Esophagus muscularis mucosa (tissue), 4 donors: ENCODE data around the gene IGFN1. TPM values are rescaled to one million over a fixed set of nuclear protein-coding genes. Genes with fewer than 3 reads are reported as not detected.

ENCODE experiments used
- DNase-seq: peaks from one replicate; pipeline ENCODE4 v3.0.0-alpha.2; 2017; ENCODE audit errors: extremely low spot score
- H3K27ac ChIP-seq, 4 donors: fragments of 200-600 bp; sonication (generic); replicated peaks in 1 of 4; 1 replicate in 3 of 4; 2 replicates in 1 of 4; pipeline ENCODE4 v1.5.1; 2016 to 2019; ENCODE audit warnings: mild to moderate bottlenecking in 1 of 4
- H3K27me3 ChIP-seq, 4 donors: fragments of 200-600 bp; sonication (generic); one replicate each; pipeline versions ENCODE4 v1.5.1 to v1.6.0; 2016 to 2019
- H3K36me3 ChIP-seq, 4 donors: fragments of 200-600 bp; sonication (generic); one replicate each; pipeline ENCODE4 v1.5.1; 2016 to 2019
- H3K4me1 ChIP-seq, 4 donors: fragments of 200-600 bp; sonication (generic); one replicate each; pipeline ENCODE4 v1.5.1; 2016 to 2019
- H3K4me3 ChIP-seq, 4 donors: fragments of 200-600 bp; sonication (generic); 1 replicate in 2 of 4; 2 replicates in 2 of 4; pipeline ENCODE4 v1.5.1; 2016 to 2019; ENCODE audit warnings: mild to moderate bottlenecking in 4 of 4, moderate library complexity in 1 of 4
- H3K9me3 ChIP-seq, 4 donors: fragments of 200-600 bp; sonication (generic); 1 replicate in 3 of 4; 2 replicates in 1 of 4; pipeline ENCODE4 v1.5.1; 2016 to 2019
- EP300 ChIP-seq: sonication (generic); formaldehyde crosslinking; IDR thresholded peaks from one replicate; pipeline ENCODE4 v1.6.1; 2017; ENCODE audit warnings: antibody characterized with exemption
- POLR2A ChIP-seq: fragments of 450-650 bp; IDR thresholded peaks from one replicate; pipeline ENCODE4 v1.6.1; 2017; ENCODE audit warnings: antibody characterized with exemption, moderate library complexity, mild to moderate bottlenecking, low read depth
- POLR2AphosphoS5 ChIP-seq, 2 donors: sonication (generic); formaldehyde crosslinking; IDR thresholded peaks; one replicate each; pipeline ENCODE4 v1.6.1; 2017; ENCODE audit warnings: antibody characterized with exemption in 2 of 2
- WGBS: methylation state at CpG from one replicate; pipeline ENCODE4 v1.1.5; 2018; 5-methylcytosine and 5-hydroxymethylcytosine counted together
- intact Hi-C: fragments of 100-400 bp; cut with DNase I; formaldehyde crosslinking; loops from one replicate; pipeline ENCODE4 v1.15.1; 2023
- total RNA-seq, 4 donors: library from RNA; depleted of rRNA; stranded (reverse); fragments of >200 nt; gene quantifications; one replicate each; pipeline versions ENCODE4 v1.1.0 to v1.2.1, GENCODE V29; 2016
- TF ChIP-seq, protein P1 (sequence below), 3 experiments: fragments of 200-600 bp in 2 of 3; fragments of 450-650 bp in 1 of 3; sonication (generic) in 2 of 3; IDR thresholded peaks; one replicate each; pipeline ENCODE4 v1.5.1; 2017 to 2019; ENCODE audit warnings: antibody characterized with exemption in 3 of 3, mild to moderate bottlenecking in 2 of 3, moderate library complexity in 1 of 3

Gene IGFN1
- total RNA-seq, 4 donors from 2014 or later = not detected

DNA sequence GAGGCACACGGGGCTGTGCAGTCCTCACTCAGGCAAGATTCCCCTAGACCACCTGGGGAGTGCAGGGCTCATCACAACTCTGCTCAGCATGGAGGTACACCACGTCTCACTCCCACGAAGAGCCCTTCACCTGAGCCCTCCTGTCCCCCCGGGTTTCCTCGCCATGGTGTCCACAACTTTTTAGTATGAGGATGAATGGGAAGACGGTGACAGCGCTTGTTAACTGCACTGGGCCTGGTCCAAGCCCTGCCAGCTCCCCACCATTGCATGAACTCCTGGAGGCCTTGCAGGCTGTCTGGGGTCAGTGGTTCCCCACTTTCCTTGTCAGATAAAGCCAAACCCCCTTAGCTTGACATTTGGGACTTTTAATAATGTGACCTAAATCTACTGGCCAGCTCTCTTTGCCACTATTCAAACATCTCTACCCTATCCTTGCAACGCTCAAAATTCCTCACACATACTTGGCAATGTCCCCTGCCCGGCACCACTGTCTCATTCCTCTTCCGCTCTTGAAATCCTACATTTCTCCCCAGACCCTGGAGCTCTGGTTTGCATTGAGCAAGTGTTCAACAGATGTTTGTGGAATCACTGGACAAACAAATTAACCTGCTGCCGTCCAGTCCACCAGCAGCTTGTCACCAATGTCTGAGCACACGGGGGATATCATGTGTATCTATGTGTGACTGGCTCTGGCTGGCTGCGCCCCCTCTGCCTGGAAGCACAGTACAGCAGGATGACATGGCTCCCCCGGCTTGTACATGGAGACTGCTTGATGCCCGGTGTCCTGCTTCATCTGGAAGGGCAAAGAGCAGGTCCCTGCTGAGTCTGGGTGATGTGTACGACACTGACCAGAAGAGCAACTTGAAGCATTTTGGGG lies 47.5 kb upstream of the IGFN1 start:
- Histone ChIP-seq H3K27ac (no peak overlapping the region), H3K9me3 (no peaks in the 10 kb centered on the region), H3K27me3 (no peaks in the 10 kb centered on the region), H3K4me1 (peaks cover 0 to 14% (median 12%) of the 10 kb centered on the region in 4 donors), H3K4me3 (no peak overlapping the region), H3K36me3 (peaks cover 13 to 94% (median 90%) of the 10 kb centered on the region in 4 donors)
- TF ChIP-seq EP300 = no peak
- TF ChIP-seq POLR2AphosphoS5 (IDR thresholded peaks at IDR 0.05) = no peak
- TF ChIP-seq, protein P1, sequence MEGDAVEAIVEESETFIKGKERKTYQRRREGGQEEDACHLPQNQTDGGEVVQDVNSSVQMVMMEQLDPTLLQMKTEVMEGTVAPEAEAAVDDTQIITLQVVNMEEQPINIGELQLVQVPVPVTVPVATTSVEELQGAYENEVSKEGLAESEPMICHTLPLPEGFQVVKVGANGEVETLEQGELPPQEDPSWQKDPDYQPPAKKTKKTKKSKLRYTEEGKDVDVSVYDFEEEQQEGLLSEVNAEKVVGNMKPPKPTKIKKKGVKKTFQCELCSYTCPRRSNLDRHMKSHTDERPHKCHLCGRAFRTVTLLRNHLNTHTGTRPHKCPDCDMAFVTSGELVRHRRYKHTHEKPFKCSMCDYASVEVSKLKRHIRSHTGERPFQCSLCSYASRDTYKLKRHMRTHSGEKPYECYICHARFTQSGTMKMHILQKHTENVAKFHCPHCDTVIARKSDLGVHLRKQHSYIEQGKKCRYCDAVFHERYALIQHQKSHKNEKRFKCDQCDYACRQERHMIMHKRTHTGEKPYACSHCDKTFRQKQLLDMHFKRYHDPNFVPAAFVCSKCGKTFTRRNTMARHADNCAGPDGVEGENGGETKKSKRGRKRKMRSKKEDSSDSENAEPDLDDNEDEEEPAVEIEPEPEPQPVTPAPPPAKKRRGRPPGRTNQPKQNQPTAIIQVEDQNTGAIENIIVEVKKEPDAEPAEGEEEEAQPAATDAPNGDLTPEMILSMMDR (IDR thresholded peaks at IDR 0.05) = no peak
- no peak for TF ChIP-seq POLR2A
- 93% methylated on average over 12 of the region's 16 CpGs for WGBS
- DNase-seq = no peak
- intact Hi-C loops = no loop called here

- intact Hi-C loops = no loop called here
- 84% methylated on average over 15 of the region's 18 CpGs for WGBS
- H3K36me3 ChIP-seq = peaks cover 13 to 100% (median 97%) of the 10 kb centered on the region in 4 donors
- H3K9me3 ChIP-seq = no peaks in the 10 kb centered on the region
- peaks cover 0 to 8% (median 5%) of the 10 kb centered on the region in 4 donors for H3K4me1 ChIP-seq
- TF ChIP-seq POLR2A = no peak
- TF ChIP-seq POLR2AphosphoS5 (IDR thresholded peaks at IDR 0.05) = no peak
- TF ChIP-seq EP300 = no peak
- TF ChIP-seq, protein P1 (IDR thresholded peaks at IDR 0.05) = no peak
- H3K4me3 ChIP-seq = no peak overlapping the region
- no peak overlapping the region for H3K27ac ChIP-seq
- DNase-seq = no peak
- H3K27me3 ChIP-seq = no peaks in the 10 kb centered on the region
Observed at GRCh38 chr1:201143726-201144635, 46.6 kb upstream of the IGFN1 start.

GRCh38 chr1:201144701-201145100 lies 45.9 kb upstream of the IGFN1 start:
- WGBS = 83% methylated on average over 5 of the region's 5 CpGs
- Histone ChIP-seq H3K9me3 (no peaks in the 10 kb centered on the region), H3K4me1 (peaks cover 0 to 8% (median 5%) of the 10 kb centered on the region in 4 donors), H3K27me3 (no peaks in the 10 kb centered on the region), H3K4me3 (no peak overlapping the region), H3K27ac (no peak overlapping the region), H3K36me3 (peaks cover 13 to 100% (median 95%) of the 10 kb centered on the region in 4 donors)
- intact Hi-C loops = no loop called here
- no peak for TF ChIP-seq EP300
- DNase-seq = no peak

- intact Hi-C loops = no loop called here
- Histone ChIP-seq H3K27me3 (no peaks in the 10 kb centered on the region), H3K4me3 (no peak overlapping the region), H3K4me1 (peaks cover 0 to 8% (median 5%) of the 10 kb centered on the region in 4 donors), H3K27ac (no peak overlapping the region), H3K9me3 (no peaks in the 10 kb centered on the region), H3K36me3 (peaks cover 13 to 100% (median 93%) of the 10 kb centered on the region in 4 donors)
- WGBS = 91% methylated on average over 3 of the region's 3 CpGs
- TF ChIP-seq EP300 (no peak), POLR2A (no peak), POLR2AphosphoS5 (IDR thresholded peaks at IDR 0.05) (no peak)
- TF ChIP-seq, protein P1 (IDR thresholded peaks at IDR 0.05) = no peak
- no peak for DNase-seq
Observed at GRCh38 chr1:201145132-201145531, 45.5 kb upstream of the IGFN1 start.

DNA sequence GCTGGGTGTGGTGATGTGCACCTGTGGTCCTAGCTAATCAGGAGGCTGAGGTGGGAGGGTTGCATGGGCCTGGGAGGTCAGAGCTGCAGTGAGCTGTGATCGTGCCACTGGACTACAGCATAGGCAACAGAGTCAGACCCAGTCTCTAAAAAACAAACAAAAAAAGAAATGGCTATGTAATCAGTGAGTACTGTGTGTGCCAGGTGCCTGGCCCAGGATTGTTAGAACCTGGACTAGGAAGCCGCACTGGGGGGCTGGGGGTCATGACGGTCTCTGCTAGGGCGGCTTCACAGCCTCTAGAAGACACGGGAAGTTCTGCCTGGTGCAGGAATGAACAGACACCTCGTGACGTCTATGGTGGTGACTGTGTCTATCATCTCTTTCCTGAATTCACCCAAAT lies 44.8 kb upstream of the IGFN1 start:
- TF ChIP-seq EP300 (no peak), POLR2A (no peak), POLR2AphosphoS5 (IDR thresholded peaks at IDR 0.05) (no peak)
- TF ChIP-seq, protein P1 (IDR thresholded peaks at IDR 0.05) = no peak
- Histone ChIP-seq H3K27me3 (no peaks in the 10 kb centered on the region), H3K4me3 (no peak overlapping the region), H3K27ac (no peak overlapping the region), H3K36me3 (peaks cover 17 to 100% (median 88%) of the 10 kb centered on the region in 4 donors), H3K9me3 (no peaks in the 10 kb centered on the region), H3K4me1 (peaks cover 0 to 8% (median 5%) of the 10 kb centered on the region in 4 donors)
- DNase-seq = no peak
- intact Hi-C loops = no loop called here
- WGBS = 93% methylated on average over 7 of the region's 7 CpGs
